HL-60/S4 treated with phorbol 12-myristate 13-acetate at 8.2 ng/mL for 4 days and 3 days (cell line): Measurements from ENCODE around the gene PBX1.

Experiments
- in situ Hi-C: fragments of 300-500 bp; cut with MboI; formaldehyde crosslinking; loops from 2 replicates; pipeline ENCODE4 v1.15.0; 2022; ENCODE audit warnings: low sequenced_read_pairs

PBX1 gene

GRCh38 chr1:164771619-164772361 is 212.8 kb downstream of the PBX1 start:
- in situ Hi-C loops: no loop called here

GRCh38 chr1:164772635-164773034 is 213.7 kb downstream of the PBX1 start:
- in situ Hi-C loops: no loop called here

GRCh38 chr1:164773102-164773501 is 214.1 kb downstream of the PBX1 start:
- in situ Hi-C loops: no loop called here

- in situ Hi-C loops: no loop called here
Observed at GRCh38 chr1:164774413-164774812, 215.4 kb downstream of the PBX1 start.

GRCh38 chr1:164774819-164775654 is 216.1 kb downstream of the PBX1 start:
- in situ Hi-C loops: no loop called here

GRCh38 chr1:164777518-164777917 is 218.5 kb downstream of the PBX1 start:
- in situ Hi-C loops: no loop called here

GRCh38 chr1:164779376-164779775 is 220.4 kb downstream of the PBX1 start:
- in situ Hi-C loops: no loop called here

GRCh38 chr1:164780111-164780812 is 221.3 kb downstream of the PBX1 start:
- in situ Hi-C loops: no loop called here

- in situ Hi-C loops: no loop called here
Observed at GRCh38 chr1:164780863-164781262, 221.9 kb downstream of the PBX1 start.

- in situ Hi-C loops: no loop called here
Observed at GRCh38 chr1:164781972-164782371, 223.0 kb downstream of the PBX1 start.

- in situ Hi-C loops: no loop called here
Observed at GRCh38 chr1:164783778-164784555, 225.0 kb downstream of the PBX1 start.

GRCh38 chr1:164784960-164785359 is 226.0 kb downstream of the PBX1 start:
- in situ Hi-C loops: no loop called here

GRCh38 chr1:164785841-164786534 is 227.0 kb downstream of the PBX1 start:
- in situ Hi-C loops: no loop called here

- in situ Hi-C loops: no loop called here
Observed at GRCh38 chr1:164786980-164787833, 228.2 kb downstream of the PBX1 start.

GRCh38 chr1:164787834-164788231 is 228.8 kb downstream of the PBX1 start:
- in situ Hi-C loops: no loop called here

- in situ Hi-C loops: no loop called here
Observed at GRCh38 chr1:164790081-164790480, 231.1 kb downstream of the PBX1 start.

- in situ Hi-C loops: no loop called here
Observed at GRCh38 chr1:164792410-164793004, 233.5 kb downstream of the PBX1 start.

GRCh38 chr1:164794356-164794755 is 235.4 kb downstream of the PBX1 start:
- in situ Hi-C loops: no loop called here

GRCh38 chr1:164796916-164797315 is 237.9 kb downstream of the PBX1 start:
- in situ Hi-C loops: no loop called here
